ENCODE results near the gene ANO4.

Gene ANO4

DNA sequence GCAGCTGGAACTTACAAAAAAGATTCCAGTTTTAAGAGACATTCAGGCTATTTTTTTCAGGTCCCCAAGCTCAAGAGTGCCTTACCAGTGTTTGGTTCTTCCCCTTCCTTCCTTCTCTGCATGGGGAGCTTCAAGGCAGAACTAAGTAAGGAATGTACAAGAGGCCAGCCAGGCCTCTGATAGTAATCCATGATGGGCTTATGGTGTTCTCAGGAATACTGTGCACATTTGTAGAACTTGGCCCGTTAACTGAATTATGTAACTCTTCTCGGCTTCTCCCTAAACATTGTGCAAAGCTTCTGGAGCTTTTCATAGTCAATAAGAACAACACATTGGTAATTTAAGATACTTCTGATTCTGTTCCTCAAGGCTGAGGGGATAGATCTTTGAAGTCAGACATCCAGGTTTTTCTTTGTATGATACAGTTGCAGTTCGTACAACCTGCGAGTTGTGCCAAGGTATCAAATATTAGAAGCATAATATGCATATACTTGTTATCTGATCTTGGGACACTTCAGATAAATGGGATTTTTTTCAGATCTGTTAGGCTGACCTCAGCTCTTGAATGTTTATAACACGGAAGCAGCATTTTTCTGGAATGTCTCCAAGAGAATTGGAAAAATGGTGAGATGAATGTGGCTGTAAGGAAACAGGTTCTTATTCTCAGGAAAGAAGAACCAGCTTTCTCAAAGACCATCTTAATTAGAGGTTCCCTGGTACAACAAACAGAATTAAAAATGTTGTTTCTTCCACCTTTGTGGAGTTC is 148.6 kb downstream of the ANO4 start:
- in situ Hi-C loops (cut with MboI; ENCODE audit: low sequenced_read_pairs): no loop called here

GRCh38 chr12:100951756-100952155 is 157.2 kb downstream of the ANO4 start:
- in situ Hi-C loops (cut with MboI; ENCODE audit: low sequenced_read_pairs): no loop called here

- in situ Hi-C loops (cut with MboI; ENCODE audit: low sequenced_read_pairs): no loop called here
These were observed 158.6 kb downstream of the ANO4 start for GRCh38 chr12:100953217-100953616.

DNA sequence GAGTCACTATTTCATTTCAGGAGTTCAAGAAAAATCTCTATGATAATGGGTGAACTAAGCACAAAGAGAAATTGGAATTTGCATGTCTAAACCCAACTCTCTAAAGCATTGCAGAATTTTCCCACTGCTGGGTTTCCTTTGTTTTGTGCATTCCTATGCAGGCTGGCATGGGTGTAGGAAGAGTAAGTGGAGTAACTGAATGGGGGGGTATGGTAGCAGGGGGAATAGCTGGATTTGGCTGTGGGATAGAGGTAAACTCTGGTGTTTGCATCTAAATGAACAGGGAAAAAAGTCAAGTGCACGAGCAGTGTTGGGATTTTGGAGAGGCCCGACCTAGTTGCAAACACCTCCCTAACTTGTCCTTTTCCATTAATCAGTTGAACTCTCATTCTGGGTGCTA is 159.1 kb downstream of the ANO4 start:
- in situ Hi-C loops (cut with MboI; ENCODE audit: low sequenced_read_pairs): no loop called here

- in situ Hi-C loops (cut with MboI; ENCODE audit: low sequenced_read_pairs): no loop called here
These were observed 159.5 kb downstream of the ANO4 start for GRCh38 chr12:100954118-100954517.

GRCh38 chr12:100955139-100955538 is 160.6 kb downstream of the ANO4 start:
- in situ Hi-C loops (cut with MboI; ENCODE audit: low sequenced_read_pairs): no loop called here

DNA sequence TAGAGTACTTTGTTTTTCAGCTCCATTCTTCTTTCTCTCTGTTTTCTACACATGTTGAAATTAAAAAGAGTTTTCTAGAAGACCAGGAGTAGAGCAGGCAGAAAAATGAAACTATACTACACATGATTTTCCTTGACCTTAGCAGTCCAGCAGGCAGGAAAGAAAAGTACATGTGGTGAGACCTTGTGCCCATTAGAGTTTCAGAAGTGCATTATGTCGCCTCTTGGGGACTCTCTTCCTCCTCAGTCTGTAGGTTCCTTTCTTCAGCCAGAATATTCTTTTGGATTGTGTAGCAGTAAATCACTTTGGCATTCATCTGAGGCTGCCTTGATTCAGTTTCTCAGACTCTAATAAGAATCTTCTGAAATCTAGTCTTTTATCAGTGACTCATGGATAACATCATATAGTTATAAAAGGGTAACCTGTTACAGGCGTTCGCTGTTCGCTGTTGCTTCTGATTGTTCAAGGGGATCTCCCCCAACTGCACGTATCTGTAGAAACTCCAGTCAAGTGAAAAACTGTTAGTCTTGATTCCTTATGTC is 161.8 kb downstream of the ANO4 start:
- in situ Hi-C loops (cut with MboI; ENCODE audit: low sequenced_read_pairs): no loop called here

DNA sequence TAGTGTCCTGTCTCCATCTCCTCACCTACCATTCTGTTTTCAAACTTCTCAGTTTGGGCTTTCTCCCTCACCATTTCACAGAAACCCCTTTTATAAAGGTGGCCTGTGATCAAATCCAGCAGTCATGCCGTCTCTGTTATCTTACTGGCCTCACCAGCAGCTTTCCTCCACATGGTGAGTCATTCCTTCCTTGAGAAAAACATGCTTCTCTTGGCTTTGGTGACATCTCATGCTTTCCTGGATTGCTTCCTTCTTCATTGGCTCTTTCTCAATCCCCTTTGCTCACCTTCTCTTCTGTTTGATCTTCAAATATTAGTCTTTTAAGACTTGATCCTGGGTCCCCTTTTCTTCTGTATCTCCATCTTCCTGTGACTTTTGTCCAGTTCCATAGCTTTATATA is 164.9 kb downstream of the ANO4 start:
- in situ Hi-C loops (cut with MboI; ENCODE audit: low sequenced_read_pairs): no loop called here

DNA sequence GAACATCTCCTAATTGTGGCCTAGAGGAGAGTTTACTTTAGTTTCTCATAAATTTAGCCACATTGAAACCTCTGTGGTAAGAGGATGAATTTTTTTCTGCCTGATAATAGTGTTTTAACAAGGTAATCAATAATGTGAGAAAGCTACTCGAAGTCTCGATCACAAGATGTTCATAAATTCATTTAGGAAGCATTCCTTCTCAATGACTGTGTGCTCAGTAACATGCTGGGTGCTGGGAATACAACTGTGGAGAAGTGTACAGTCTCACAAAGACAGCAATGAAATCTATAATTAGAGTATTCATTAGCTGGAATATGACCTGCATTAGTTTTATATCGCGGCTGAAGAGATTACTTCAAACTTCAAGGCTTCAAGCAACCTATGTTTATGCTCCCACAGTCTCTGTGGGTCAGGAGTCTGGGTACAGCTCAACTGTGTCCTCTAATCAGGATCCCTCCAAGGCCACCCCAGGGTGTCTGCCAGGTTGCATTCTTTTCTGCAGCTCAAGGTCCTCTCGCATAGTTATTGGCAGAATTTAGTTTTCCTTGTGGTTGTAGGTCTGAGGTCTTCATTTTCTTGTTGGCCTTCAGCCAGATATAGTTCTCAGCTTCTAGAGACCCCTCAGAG is 167.6 kb downstream of the ANO4 start:
- in situ Hi-C loops (cut with MboI; ENCODE audit: low sequenced_read_pairs): no loop called here

- in situ Hi-C loops (cut with MboI; ENCODE audit: low sequenced_read_pairs): no loop called here
These were observed 168.8 kb downstream of the ANO4 start for GRCh38 chr12:100963381-100963780.

GRCh38 chr12:100964028-100964427 is 169.5 kb downstream of the ANO4 start:
- in situ Hi-C loops (cut with MboI; ENCODE audit: low sequenced_read_pairs): no loop called here

GRCh38 chr12:100967189-100967588 is 172.6 kb downstream of the ANO4 start:
- in situ Hi-C loops (cut with MboI; ENCODE audit: low sequenced_read_pairs): no loop called here

DNA sequence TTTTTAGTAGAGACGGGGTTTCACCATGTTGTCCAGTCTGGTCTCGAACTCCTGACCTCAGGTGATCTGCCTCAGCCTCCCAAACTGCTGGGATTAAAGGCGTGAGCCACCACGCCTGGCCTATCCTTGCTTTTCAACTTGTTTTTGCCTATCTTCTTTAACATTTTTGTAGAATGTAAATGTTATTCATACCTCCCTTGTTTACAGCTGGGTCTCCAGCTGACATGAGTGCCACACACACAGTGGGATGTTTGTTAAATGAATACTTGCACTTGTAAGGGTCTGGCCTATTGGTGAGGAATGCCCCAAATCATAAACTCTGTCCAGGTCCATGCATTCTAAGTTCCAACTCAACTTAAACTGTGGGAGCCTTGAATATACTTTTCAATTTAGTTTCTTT is 176.3 kb downstream of the ANO4 start:
- in situ Hi-C loops (cut with MboI; ENCODE audit: low sequenced_read_pairs): no loop called here

DNA sequence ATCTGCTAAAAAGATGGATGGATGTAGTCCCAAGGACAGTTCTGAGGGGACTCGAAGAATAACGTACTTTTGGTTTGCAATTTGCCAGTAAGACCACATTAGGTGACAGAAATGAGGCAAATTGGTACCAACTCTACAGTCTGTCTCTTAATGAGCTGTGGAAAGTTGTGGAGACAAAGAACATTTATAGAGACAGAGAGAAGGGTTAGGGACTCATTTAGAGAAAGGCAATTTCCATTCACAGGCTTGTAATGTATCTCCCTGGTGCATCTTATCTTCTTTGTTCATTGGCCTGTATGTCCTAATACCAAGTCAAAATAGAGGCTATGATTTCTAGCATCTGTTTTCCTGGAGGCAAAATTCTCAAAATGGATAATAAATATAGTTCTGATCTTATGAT is 177.5 kb downstream of the ANO4 start:
- in situ Hi-C loops (cut with MboI; ENCODE audit: low sequenced_read_pairs): no loop called here

GRCh38 chr12:100974341-100974740 is 179.8 kb downstream of the ANO4 start:
- in situ Hi-C loops (cut with MboI; ENCODE audit: low sequenced_read_pairs): no loop called here

DNA sequence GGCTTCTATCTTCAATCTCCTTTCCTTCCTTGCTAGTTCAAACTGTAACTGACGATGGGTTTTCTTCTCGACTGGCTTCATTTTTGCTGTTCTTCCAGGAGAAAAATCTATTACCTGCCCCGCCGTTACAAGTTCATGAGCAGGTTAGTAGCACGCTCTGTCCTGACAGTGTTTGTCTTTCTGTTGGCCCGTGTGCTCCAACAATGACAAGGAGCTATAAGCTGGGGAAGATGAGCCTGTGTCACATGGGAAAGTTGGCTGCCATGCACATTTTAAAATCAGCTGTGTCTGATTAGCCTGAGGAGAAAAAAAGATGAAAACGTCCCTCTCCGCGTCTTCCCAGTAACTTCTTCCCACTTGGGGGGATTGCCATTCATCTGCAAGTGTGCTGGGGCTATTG is 180.2 kb downstream of the ANO4 start:
- in situ Hi-C loops (cut with MboI; ENCODE audit: low sequenced_read_pairs): no loop called here

DNA sequence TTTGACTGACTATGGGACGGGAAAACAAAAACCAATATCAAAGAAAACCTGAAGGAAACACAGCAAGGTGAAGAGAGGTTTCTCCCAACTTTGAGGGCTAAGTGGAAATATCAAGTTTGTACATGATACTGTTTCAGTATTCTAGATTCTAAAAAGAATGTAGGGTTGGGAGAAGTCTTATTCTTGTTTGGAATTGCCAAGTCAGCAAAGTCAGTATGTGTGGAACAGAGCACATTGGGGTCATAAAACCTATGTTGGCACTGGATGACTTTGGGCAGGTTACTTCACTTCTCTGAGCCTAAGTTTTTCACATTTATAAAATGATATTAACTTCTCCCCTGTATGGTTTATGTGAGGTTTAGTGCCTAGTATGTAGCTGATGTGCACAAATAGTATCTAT is 182.2 kb downstream of the ANO4 start:
- in situ Hi-C loops (cut with MboI; ENCODE audit: low sequenced_read_pairs): no loop called here

- in situ Hi-C loops (cut with MboI; ENCODE audit: low sequenced_read_pairs): no loop called here
These were observed 186.3 kb downstream of the ANO4 start for GRCh38 chr12:100980856-100981255.

- in situ Hi-C loops (cut with MboI; ENCODE audit: low sequenced_read_pairs): no loop called here
These were observed 188.1 kb downstream of the ANO4 start for GRCh38 chr12:100982511-100983183.

GRCh38 chr12:100984796-100985195 is 190.2 kb downstream of the ANO4 start:
- in situ Hi-C loops (cut with MboI; ENCODE audit: low sequenced_read_pairs): no loop called here

GRCh38 chr12:100986595-100987547 is 192.3 kb downstream of the ANO4 start:
- in situ Hi-C loops (cut with MboI; ENCODE audit: low sequenced_read_pairs): no loop called here
